Effector CD4-positive, alpha-beta T cell (primary cell): ENCODE results near the gene VENTX.
"Not testable (repeated sequence)": the region's sequence is repeated elsewhere in the genome, so short reads cannot be mapped to it uniquely, and the experiment has no call there.

Experiments
- DNase-seq: peaks from one replicate; pipeline ENCODE4 v3.0.0-alpha.2; 2020

Gene VENTX

DNA sequence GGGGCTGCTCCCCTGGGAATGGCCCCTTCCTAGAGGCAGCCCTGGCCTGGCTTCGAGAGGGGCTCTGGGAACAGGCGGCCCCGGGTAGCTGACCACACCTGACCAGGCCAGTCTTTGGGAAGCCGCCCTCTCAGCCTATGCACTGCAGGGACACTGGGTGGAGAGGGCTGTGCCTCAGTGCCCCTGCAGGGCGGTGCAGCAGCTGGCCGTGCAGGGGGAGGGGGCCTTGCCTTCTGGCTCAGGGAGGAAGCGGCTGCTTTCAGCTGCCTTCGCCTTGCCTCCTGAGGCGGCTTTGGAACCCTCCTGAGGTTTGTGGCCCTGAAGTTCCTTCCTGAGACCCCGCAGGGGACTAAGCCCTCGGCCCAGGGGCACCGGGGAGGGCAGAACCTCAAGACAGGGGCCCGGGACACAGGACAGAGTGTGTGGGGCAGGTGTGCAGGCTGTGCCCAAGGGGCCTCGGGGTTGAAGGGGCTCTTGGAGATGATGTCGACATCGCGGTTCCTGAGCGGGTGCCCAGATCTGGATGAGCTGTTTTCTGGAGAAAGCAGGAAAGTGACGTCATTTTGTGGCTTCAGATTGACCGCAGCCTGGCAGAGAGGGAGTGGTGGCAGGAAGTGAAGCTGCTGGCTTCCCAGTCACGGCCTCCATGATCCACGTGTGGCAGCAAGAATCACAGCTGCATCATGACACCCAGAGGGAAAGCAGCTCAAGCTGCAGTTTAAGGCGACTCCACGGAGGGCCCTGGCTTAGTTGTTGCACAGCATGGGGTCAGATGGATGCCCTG lies 21.4 kb downstream of the VENTX start:
- peak; percentile 78 for DNase-seq

DNA sequence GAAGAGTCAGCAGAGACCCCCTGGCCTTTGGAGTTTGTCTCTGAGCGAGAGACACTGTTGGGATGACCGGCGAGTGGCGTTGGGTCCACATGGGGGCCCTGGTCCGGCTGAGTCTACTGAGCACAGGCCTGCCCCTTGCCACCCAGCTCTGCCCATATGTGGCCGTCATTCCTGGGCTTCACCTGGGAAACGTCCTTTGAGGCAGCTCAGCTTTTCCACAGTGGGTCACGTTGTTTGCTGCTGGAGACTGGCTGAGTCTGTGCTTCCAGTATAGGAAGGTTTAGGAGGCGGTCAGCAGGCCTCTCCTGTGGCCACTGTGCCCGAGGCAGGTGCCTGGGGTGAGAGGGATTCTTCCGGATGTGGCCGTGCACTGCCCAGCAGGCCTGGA lies 21.9 kb downstream of the VENTX start:
- DNase-seq = no peak

DNA sequence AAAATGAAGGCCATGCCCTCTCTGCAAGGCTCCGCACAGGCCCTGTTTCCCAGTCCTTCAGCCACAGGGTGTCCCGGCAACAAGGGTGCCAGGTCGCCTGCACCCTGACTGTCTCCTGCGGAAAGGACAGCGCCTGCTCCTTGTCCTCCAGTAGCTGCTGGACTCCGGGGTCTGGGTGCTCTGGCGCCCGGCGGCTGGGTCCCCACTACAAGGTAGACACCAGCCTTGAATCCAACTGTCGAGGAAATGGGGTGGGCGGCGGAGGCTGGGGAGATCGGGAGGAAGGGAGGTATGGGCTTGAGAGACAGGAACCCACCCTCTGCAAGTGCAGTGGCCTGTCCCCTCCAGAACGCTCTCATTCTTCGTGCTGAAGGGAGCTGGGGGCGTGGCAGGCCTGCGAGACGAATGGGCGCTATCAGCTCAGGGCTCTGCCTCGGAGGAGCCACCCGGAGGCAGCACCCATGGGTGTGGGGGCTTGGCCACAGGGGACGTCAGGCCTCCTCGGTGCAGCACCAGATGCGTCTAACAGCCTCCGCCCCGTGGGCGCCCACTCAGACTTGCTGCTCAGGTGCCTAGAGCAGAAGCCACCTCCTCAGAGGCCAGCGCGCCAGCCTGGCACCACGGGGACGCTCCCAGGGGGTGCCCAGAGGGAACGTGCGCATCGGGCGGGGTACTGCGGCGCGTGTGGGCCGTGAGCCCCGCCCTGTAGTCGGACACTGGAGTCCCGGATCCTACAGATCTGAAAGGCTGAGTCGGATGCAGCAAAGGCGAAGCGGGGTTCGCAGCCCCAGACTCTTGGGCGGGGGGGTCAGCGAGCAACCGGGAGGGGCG lies 23.5 kb downstream of the VENTX start:
- DNase-seq = peak; percentile 70

DNA sequence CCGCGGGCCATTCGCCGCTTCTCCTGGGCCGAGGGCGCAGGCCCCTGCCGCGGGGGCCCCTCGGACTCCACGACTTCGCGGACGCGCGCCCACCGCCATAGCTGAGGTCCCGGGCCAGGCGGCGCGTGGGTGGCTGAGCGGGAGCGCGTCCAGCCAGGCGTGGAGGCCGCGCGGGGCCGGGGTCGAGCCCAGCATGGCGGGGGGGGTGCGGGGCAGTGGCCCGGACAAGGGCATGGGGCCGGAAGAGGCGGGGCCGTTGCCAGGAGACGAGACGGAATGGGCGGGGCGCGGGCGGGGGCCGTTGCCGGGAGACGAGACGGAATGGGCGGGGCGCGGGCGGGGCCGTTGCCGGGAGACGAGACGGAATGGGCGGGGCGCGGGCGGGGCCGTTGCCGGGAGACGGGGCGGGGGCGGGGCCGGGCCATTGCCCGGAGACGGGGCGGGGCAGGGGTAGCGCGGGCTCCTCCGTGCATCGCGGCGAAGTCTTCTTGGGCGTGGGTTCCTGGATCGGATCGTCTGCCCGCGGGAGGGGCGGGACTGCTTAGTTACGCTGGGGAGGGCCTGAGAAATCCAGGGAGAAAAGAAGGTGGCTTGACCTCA lies 24.2 kb downstream of the VENTX start:
- peak; percentile 79 for DNase-seq

DNA sequence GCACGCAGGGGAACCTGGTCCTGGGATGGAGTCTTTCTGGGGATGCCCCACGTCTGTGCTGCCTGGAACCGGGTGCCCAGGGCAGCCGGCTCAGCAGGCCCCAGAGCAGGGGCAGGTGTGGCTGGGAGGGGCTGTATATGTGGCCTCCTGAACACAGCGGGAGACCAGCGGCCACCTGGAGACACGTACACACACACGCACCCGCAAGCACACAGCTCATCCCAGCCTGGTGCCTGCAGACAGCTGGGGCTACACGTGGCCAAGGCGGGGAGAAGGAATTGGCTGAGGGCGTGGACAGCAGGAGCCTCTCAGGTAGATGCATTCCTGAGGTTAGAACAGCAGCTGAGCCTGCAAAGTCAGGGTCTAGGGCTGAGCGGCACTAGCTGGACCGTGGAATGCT lies 25.0 kb downstream of the VENTX start:
- no peak for DNase-seq

DNA sequence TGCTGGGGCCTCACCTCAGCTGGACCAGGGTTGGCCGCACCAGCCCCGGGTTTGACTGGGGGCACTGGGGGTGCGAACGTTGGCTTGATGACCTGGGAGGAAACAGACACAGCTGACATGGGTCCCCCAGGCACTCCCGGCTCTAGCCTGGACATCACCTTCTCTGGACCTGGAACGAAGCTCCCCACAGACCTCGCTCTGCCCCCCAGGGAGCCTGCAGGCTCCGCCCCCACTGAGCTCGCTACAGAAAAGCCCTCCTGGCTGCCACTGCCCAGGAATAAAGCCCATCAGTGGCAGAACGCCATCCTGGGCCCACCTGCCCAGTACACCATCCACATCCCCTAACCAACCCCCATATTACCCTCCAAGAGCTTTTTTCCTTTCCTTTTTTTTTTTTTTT lies 26.0 kb downstream of the VENTX start:
- DNase-seq = no peak

DNA sequence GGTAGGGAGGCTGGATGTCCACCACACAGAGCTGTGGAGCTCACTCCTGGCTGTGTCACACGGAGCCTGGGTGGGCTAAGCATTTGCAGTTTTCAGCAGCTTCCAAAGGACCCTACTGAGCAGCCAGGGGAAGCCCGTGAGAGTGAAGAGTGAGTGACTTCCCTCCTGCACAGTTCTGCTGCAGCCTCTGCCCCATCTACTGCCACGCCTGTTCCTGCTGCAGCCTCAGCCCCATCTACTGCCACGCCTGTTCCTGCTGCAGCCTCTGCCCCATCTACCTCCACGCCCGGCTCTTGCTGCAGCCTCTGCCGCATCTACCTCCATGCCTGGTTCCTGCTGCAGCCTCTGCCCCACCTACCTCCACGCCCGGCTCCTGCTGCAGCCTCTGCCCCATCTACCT lies 26.8 kb downstream of the VENTX start:
- DNase-seq = no peak

DNA sequence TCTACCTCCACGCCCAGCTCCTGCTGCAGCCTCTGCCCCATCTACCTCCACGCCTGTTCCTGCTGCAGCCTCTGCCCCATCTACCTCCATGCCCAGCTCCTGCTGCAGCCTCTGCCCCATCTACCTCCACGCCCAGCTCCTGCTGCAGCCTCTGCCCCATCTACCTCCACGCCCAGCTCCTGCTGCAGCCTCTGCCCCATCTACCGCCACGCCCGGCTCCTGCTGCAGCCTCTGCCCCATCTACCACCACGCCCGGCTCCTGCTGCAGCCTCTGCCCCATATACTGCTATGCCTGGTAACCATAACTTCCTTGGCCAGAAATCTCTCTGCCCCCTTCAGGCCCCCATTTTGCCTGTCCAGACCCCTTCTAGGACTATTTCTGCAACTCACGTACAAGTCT lies 27.4 kb downstream of the VENTX start:
- DNase-seq = not testable (repeated sequence)

DNA sequence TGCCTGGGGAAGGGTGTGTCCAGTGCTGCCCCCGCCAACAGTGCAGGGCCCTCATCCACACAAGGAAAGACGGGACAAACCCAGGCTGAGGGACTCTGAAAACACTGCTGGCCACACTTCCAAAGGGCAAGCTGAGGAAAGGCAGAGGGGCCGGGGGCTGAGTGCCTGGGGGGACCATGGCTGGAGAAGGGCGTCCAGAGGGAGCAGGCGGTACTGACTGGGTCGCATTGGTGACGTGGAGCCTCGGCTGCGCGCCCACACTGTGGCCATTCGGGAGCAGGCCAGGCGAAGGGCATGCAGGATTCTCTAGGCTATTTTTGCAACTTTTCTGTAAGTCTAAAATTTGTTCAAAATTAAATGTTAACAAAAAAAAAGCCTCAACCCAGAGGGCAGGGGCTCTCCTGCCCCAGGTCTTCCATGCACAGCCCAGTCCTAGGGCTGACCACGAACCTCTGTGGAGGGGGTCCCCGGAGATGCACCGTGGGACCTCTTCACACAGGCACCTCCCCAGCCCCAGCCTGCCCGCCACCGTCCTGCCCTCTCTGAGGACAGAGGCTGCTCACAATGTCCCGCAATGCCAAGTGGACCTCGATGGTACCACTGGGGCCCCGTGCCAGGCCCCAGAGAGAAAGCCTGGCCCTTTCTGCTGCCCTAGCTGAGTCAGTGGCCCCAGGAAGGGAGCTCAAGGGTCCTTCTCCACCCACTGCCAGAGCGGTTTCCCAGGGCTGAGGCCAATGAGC lies 28.6 kb downstream of the VENTX start:
- DNase-seq = no peak

DNA sequence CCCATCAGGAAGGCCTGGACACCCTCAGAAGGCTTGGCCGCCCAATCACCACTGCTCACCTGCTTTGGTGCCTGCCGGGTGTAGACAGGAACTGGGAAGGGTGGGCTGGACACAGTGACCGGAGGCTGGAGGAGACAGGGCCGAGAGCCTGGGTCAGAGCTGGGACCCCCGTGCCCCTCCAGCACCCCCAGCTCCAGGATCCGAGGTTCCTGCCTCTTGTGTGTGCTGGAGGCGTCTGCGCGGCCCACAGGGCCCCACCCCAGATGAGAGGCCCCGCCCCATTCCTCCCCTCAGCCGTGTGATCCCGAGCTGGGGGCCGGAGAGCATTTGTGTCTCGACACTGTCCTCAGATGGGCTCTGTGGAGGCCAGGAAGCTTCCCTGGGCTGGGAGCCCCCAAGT lies 29.6 kb downstream of the VENTX start:
- no peak for DNase-seq

DNA sequence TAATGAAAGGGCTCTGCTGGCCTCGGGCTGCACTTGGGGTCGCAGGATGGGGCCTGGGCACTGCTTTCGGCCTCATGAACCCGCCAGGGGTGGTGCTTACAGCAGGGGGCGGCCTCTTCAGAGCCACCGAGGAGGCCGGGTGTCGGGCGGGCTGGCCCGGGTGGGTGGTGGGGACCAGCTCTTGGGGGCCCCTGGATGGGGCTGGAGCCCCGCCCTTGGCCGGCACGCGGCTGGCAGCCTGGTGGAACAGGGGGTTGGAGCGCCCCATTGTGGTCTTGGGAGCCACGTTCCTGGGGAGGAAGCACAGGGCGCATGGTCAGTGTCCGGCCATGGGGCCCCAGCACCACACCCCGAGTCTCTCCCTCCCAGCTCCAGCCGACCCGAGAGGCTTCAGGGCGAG lies 30.2 kb downstream of the VENTX start:
- DNase-seq = no peak

DNA sequence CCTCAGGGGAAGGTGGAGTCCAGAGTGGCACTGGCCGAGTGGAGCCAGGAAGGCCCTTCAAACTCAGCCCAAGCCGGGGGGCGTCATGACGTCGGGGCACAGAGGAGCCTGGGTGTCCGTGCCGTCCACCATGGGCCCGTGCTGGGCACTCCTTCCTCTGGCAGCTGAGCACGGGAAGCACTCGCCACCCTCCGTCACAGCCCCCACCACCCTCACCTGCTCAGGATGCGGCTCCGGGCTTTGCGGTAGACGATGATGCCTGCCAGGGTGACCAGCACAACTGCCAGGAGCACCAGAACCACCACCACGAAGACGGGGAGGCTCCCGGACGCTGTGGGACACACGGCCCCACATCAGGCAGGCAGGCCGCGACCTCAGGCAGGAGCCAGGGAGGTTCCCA lies 30.9 kb downstream of the VENTX start:
- DNase-seq = no peak

DNA sequence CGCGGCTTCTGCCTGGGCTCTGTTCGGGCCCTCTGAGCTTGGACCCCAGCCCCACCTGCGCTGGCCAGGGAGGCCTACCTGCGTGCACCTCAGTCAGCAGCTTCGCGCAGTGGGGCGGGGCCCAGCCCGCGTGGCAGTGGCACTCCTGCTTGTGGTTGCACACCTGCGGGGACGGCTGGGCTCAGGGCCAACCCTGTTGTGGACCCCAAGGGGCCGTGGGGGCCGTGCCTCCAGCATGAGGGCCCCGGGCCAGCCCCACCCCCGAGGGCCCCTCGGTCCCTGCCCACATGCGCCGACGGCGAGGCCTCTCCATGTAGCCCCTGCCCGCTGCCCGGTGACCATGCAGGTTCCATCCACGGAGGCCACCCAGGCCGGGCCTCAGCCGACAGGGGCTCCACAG lies 31.7 kb downstream of the VENTX start:
- DNase-seq = no peak

DNA sequence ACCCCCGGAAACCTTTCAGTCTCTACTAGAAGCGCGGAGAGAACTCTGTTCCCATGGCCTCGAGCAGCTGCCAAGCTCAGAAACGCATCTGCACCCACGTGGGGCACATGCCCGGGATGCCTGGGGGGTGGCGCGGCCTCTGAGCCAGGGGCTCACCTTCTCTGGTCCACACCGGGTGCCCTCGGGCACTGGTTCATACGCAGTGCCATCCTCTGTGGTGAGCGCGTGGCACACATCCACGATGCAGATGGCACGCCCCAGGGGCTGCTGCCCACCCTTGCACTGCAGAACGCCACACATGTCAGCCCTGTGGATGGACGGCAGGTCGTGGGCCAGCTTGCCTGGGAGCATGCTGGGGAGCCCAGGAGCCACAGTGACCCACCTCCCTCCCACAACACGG lies 32.5 kb downstream of the VENTX start:
- no peak for DNase-seq

DNA sequence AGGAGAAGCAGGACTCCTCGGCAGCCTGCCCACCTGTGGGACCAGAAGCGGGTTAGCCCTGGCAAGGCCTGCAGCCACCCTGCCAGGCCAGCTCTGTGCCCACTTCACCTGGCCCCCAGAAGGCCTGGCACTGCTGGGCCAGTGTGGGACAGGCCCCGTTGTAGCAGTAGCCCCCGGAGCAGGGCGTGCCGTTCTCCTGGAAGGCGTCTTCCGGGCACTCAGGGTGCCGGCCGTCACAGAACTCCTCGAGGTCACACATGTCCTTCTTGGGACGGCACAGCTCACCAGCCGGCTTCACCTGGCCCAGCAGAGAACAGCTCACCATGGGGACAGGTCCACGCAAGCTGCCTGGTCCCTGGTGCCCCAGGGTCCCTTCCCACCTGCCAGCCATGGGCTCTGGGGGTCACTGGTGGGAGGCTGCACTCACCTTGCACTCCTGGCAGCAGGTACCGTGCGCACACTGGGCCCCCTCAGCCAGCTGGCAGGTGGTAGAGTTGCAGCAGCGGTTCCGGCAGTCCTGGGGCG lies 33.2 kb downstream of the VENTX start:
- no peak for DNase-seq

DNA sequence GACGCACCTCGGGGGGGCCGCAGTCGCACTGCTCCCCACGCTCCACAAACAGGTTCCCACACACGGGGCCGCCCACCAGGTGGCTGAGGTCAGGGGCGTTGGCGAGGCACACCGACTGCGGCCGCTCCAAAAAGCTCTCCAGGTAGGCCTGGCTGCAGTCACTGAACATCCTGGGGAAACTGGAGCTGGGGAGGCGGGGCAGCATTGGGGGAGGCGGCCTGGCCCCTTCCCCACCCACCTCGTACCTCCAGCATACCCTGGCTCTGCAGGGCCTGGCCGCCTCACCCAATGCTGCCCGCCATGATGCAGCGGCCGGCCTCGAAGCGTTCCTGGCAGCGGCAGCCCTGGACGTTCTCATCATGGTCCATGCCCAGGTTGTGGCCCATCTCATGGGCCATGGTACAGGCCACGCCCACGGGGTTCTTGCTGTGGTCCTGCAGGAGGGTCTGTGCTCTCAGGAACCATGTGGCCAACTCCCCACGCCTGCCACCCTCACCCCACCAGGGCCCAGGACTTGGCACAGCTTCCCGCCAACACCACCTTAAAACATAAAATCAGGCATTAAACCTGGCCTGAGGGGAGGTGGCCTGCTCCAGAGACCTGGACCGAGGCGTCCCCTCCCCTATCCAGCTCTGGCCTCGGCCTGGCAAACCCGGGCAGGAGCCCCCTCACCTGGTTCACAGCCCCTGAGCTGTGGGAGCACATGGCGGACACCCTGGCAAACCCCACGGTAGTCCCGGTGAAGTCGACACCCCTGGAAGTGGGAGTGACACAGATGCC lies 34.1 kb downstream of the VENTX start:
- no peak for DNase-seq

DNA sequence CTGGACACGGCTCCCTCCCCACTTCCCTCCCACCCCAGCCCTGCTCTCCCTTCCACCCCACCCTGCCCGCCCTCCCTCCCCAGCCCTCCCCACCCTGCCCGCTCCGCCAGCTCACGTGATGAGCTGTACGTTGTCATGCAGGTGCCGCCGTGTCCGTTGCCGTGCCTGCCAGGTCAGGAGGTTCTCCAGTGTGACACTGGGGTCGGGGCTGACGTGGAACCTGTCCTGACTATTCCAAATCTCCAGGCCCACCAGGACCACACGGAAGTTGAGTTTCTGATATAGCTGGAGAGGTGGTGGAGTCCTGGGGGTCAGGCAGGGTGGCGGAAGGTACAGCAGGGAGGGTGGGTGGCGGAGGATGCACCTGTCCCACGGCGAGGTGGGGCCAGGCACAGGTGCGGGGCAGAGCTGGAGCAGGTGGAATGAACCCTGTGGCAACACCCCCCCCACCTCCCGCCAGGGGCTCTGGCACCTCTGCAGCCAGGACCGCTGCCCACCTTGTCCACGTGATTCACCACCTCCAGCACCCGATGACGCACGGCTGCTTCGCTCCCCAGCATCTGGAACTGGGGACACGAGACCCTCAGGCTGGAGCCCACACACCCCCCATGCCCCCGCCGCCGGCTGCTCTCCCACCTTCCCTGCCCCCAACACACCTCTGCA lies 34.8 kb downstream of the VENTX start:
- DNase-seq = no peak

DNA sequence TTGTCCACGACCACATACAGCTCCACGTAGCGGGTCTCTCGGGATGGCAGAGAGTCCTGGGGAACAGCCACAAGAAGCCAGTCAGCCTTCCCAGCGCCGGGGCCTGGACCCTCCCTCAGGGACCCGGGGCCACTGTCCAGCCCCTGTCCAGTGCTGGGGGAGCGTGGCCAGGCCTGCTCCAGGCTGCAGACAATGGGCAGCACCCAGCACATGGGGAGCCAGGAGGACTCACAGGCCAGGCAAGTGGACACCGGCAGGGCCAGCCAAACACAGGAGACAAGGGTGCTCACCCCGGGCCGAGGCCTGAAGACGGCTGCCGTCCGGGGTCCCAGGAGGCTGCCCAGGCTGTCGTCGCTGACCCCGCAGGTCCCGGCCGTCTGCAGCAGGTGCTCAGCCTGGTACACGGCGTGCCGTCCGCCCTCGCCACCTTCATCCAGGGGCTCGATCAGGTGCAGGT lies 35.3 kb downstream of the VENTX start:
- no peak for DNase-seq

DNA sequence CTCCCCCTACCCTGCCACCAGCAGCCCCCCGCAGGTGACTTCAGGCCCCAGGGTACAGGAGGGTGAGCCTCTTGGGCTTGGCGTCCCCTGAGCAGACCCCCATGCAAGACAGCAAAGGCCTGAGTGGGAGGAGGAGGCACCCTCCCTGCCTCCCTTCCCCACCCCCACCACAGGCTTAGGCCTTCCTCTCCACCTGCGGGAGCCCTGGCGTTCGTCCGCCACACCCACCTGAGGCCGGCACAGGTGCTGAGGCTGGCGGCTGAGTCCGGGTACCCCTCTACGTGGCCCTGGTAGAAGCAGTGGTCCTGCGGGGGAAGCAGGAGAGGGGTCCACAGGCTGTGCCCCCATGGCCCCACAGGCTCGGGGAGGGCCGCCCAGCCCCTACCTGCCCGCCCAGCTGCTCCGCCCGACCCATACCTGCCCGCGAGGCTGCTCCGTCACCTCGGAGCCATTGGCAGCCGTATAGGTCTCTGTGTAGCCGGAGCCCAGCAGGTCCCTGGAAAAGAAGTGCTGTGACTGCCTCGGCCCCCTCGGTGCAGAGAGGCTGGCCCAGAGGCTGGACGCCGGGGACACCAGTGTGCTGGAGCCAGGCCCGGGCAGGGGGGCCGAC lies 36.0 kb downstream of the VENTX start:
- no peak for DNase-seq

DNA sequence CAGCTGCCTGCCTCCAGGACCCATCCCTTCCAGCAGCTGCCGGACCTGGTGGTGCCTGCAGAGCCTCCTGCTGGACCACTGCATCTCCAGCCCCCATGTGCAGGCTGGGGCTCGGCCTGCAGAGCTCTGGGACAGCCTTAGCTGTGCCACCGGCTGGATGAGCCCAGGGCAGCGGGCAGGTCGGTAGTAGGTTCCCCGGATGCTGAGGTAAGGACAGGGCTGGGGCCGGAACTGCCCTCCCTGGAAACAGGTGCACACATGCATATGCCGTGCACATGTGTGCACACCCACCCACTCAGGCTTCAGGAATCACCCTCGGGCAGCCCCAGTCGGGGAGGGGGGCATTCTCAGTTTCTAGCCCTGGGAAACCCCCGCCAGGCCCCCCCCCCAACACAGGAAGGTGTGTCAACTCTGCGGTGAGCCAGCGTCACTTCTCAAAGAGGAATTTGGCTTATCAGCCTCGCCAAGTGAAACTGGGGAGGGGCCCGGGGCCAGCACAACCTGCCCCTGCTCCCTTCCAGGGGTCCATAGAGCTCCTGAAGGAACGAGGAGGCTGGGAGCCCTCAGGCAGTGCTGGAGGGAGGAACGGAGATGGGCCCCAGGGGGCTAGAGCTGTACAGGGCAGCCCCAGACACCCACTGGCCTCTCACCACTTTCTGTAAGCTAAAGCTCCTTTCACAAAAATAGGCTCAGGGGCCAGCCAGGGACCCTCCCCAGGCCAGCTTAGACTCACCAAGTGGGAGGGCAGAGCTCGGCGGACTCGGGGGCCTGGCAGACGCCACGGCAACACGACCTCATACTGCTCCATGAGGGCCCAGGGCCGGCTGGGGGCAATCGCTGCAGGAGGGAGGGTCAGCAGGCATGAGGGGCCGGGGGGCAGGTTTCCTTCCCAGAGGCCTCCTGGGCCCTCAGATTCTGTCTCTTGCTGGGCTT lies 37.4 kb downstream of the VENTX start:
- DNase-seq = peak; percentile 82
